ENCODE measurements around the gene NFATC2. TPM values are rescaled to one million over a fixed set of nuclear protein-coding genes. Genes with fewer than 3 reads are reported as not detected.
A peak's percentile ranks its signal among the peaks of the same experiment; 100 is the strongest.

The NFATC2 gene
- total RNA-seq, 2 donors from 2014 or later, result 4.3 to 8.4 TPM

GRCh38 chr20:51449498-51450220 is 92.9 kb downstream of the NFATC2 start:
- TF ChIP-seq POLR2A (IDR thresholded peaks at IDR 0.05) (no peak), CTCF (IDR thresholded peaks at IDR 0.05) (no peak), POLR2AphosphoS5 (IDR thresholded peaks at IDR 0.05) (no peak)
- Histone ChIP-seq H3K4me3 (no peak overlapping the region), H3K27me3 (replicated peaks; ENCODE audit: insufficient read depth) (no peaks in the 10 kb centered on the region), H3K4me1 (replicated peaks) (no peaks in the 10 kb centered on the region), H3K36me3 (no peaks in the 10 kb centered on the region), H3K9me3 (no peaks in the 10 kb centered on the region), H3K27ac (no peak overlapping the region)
- DNase-seq (ENCODE audit: low spot score), result no peak
- intact Hi-C loops (cut with DNase I), result loop anchor here (5.0 to 10.0 kb wide), 2 partner anchors 115 to 143 kb away; no protein-coding TSS in a partner anchor
- WGBS, result 90% methylated on average over 7 of the region's 7 CpGs

GRCh38 chr20:51447765-51448148 is 94.8 kb downstream of the NFATC2 start:
- no peaks in the 10 kb centered on the region for H3K36me3 ChIP-seq
- no peaks in the 10 kb centered on the region for H3K9me3 ChIP-seq
- H3K4me1 ChIP-seq (replicated peaks), result no peaks in the 10 kb centered on the region
- TF ChIP-seq POLR2A (IDR thresholded peaks at IDR 0.05) (no peak), CTCF (IDR thresholded peaks at IDR 0.05) (no peak), POLR2AphosphoS5 (IDR thresholded peaks at IDR 0.05) (no peak)
- no peak overlapping the region for H3K27ac ChIP-seq
- no peak overlapping the region for H3K4me3 ChIP-seq
- WGBS, result 76% methylated on average over 5 of the region's 5 CpGs
- no peak for DNase-seq (ENCODE audit: low spot score)
- H3K27me3 ChIP-seq (replicated peaks; ENCODE audit: insufficient read depth), result no peaks in the 10 kb centered on the region
- intact Hi-C loops (cut with DNase I), result loop anchor here (5.0 kb wide), 1 partner anchor 145 kb away; no protein-coding TSS in a partner anchor

GRCh38 chr20:51447097-51447764 is 95.3 kb downstream of the NFATC2 start:
- H3K27ac ChIP-seq, result no peak overlapping the region
- no peaks in the 10 kb centered on the region for H3K36me3 ChIP-seq
- DNase-seq (ENCODE audit: low spot score), result peak; percentile 28
- H3K27me3 ChIP-seq (replicated peaks; ENCODE audit: insufficient read depth), result no peaks in the 10 kb centered on the region
- TF ChIP-seq POLR2A (IDR thresholded peaks at IDR 0.05) (no peak), POLR2AphosphoS5 (IDR thresholded peaks at IDR 0.05) (peak; percentile 54)
- H3K4me1 ChIP-seq (replicated peaks), result no peaks in the 10 kb centered on the region
- intact Hi-C loops (cut with DNase I), result loop anchor here (5.0 kb wide), 1 partner anchor 145 kb away; no protein-coding TSS in a partner anchor
- no peaks in the 10 kb centered on the region for H3K9me3 ChIP-seq
- 6% methylated on average over 14 of the region's 14 CpGs for WGBS
- no peak overlapping the region for H3K4me3 ChIP-seq

- TF ChIP-seq POLR2A (IDR thresholded peaks at IDR 0.05), result no peak
- TF ChIP-seq POLR2AphosphoS5 (IDR thresholded peaks at IDR 0.05), result no peak
- TF ChIP-seq CTCF (IDR thresholded peaks at IDR 0.05), result no peak
- no peaks in the 10 kb centered on the region for H3K27me3 ChIP-seq (replicated peaks; ENCODE audit: insufficient read depth)
- H3K4me1 ChIP-seq (replicated peaks), result no peaks in the 10 kb centered on the region
- H3K27ac ChIP-seq, result no peak overlapping the region
- H3K9me3 ChIP-seq, result no peaks in the 10 kb centered on the region
- no peaks in the 10 kb centered on the region for H3K36me3 ChIP-seq
- H3K4me3 ChIP-seq, result no peak overlapping the region
- 51% methylated on average over 10 of the region's 10 CpGs for WGBS
- intact Hi-C loops (cut with DNase I), result loop anchor here (5.0 kb wide), 1 partner anchor 146 kb away; no protein-coding TSS in a partner anchor
- DNase-seq (ENCODE audit: low spot score), result no peak
These were observed 95.9 kb downstream of the NFATC2 start for GRCh38 chr20:51446656-51447055.

GRCh38 chr20:51446230-51446629 is 96.3 kb downstream of the NFATC2 start:
- Histone ChIP-seq H3K27me3 (replicated peaks; ENCODE audit: insufficient read depth) (no peaks in the 10 kb centered on the region), H3K9me3 (no peaks in the 10 kb centered on the region), H3K27ac (no peak overlapping the region), H3K36me3 (no peaks in the 10 kb centered on the region), H3K4me1 (replicated peaks) (no peaks in the 10 kb centered on the region), H3K4me3 (no peak overlapping the region)
- no peak for TF ChIP-seq CTCF (IDR thresholded peaks at IDR 0.05)
- no peak for TF ChIP-seq POLR2A (IDR thresholded peaks at IDR 0.05)
- TF ChIP-seq POLR2AphosphoS5 (IDR thresholded peaks at IDR 0.05), result no peak
- intact Hi-C loops (cut with DNase I), result loop anchor here (5.0 kb wide), 1 partner anchor 146 kb away; no protein-coding TSS in a partner anchor
- DNase-seq (ENCODE audit: low spot score), result no peak
- 50% methylated on average over 2 of the region's 2 CpGs for WGBS
